ENCODE data around the gene ADGRB3.

DNA sequence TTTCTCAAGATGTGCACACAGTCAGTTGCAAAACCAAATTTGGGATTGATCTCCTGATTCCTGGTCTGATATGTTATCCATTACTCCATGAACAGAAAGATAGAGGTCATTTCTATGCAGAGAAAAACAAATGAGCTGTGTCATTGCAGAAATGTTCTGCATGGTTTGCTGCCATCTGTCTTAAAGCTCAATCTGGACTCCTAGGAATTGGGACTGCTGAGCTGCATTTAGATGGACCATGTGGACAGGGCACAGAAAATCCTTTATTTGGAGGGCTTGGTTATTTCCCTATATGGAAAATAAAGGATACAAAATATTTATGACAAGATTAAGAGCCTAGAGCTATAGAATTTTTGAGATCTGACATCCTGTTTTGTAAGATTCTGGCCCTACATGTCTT is 91.3 kb downstream of the ADGRB3 start:
- no peak for TF ChIP-seq EZH2 (IDR thresholded peaks at IDR 0.05; ENCODE audit: borderline replicate concordance, low read length)
- TF ChIP-seq, protein P1, sequence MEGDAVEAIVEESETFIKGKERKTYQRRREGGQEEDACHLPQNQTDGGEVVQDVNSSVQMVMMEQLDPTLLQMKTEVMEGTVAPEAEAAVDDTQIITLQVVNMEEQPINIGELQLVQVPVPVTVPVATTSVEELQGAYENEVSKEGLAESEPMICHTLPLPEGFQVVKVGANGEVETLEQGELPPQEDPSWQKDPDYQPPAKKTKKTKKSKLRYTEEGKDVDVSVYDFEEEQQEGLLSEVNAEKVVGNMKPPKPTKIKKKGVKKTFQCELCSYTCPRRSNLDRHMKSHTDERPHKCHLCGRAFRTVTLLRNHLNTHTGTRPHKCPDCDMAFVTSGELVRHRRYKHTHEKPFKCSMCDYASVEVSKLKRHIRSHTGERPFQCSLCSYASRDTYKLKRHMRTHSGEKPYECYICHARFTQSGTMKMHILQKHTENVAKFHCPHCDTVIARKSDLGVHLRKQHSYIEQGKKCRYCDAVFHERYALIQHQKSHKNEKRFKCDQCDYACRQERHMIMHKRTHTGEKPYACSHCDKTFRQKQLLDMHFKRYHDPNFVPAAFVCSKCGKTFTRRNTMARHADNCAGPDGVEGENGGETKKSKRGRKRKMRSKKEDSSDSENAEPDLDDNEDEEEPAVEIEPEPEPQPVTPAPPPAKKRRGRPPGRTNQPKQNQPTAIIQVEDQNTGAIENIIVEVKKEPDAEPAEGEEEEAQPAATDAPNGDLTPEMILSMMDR (IDR thresholded peaks at IDR 0.05; ENCODE audit: low read length) = no peak
